ENCODE results near the gene WDFY2.

Gene WDFY2

GRCh38 chr13:51771418-51772104 lies 187.3 kb downstream of the WDFY2 start:
- Histone ChIP-seq H3K9me3 (ENCODE audit: insufficient read depth, low read length, severe bottlenecking) (no peaks in the 10 kb centered on the region), H3K79me2 (ENCODE audit: insufficient read depth, low read length) (no peaks in the 10 kb centered on the region), H3K36me3 (ENCODE audit: insufficient read depth, low read length) (no peaks in the 10 kb centered on the region), H2AFZ (ENCODE audit: low read depth, low read length) (no peak overlapping the region), H4K20me1 (ENCODE audit: insufficient read depth, low read length) (no peaks in the 10 kb centered on the region), H3K27me3 (ENCODE audit: insufficient read depth, low read length, poor library complexity) (no peaks in the 10 kb centered on the region), H3K4me3 (ENCODE audit: low read depth in 1 of 2, low read length in 2 of 2) (no peak overlapping the region), H3K4me1 (ENCODE audit: insufficient read depth, low read length) (no peaks in the 10 kb centered on the region), H3K4me2 (ENCODE audit: insufficient read depth, low read length) (no peak overlapping the region), H3K27ac (ENCODE audit: low read length) (no peak overlapping the region), H3K9ac (ENCODE audit: low read depth, low read length) (no peak overlapping the region)
- DNase-seq: no peak
- TF ChIP-seq EZH2 (IDR thresholded peaks at IDR 0.05; ENCODE audit: borderline replicate concordance, low read depth, low read length, severe bottlenecking) (no peak), CTCF (IDR thresholded peaks at IDR 0.05; ENCODE audit: borderline replicate concordance, extremely low read depth, low read length, poor library complexity, severe bottlenecking) (no peak)
- no peak for ATAC-seq (ENCODE audit: insufficient read depth, low read depth)

GRCh38 chr13:51772105-51772455 lies 187.8 kb downstream of the WDFY2 start:
- H3K9ac ChIP-seq (ENCODE audit: low read depth, low read length): no peak overlapping the region
- H4K20me1 ChIP-seq (ENCODE audit: insufficient read depth, low read length): no peaks in the 10 kb centered on the region
- H3K79me2 ChIP-seq (ENCODE audit: insufficient read depth, low read length): no peaks in the 10 kb centered on the region
- no peaks in the 10 kb centered on the region for H3K9me3 ChIP-seq (ENCODE audit: insufficient read depth, low read length, severe bottlenecking)
- H3K4me1 ChIP-seq (ENCODE audit: insufficient read depth, low read length): no peaks in the 10 kb centered on the region
- H3K4me3 ChIP-seq (ENCODE audit: low read depth in 1 of 2, low read length in 2 of 2): no peak overlapping the region
- no peak for ATAC-seq (ENCODE audit: insufficient read depth, low read depth)
- TF ChIP-seq EZH2 (IDR thresholded peaks at IDR 0.05; ENCODE audit: borderline replicate concordance, low read depth, low read length, severe bottlenecking) (no peak), CTCF (IDR thresholded peaks at IDR 0.05; ENCODE audit: borderline replicate concordance, extremely low read depth, low read length, poor library complexity, severe bottlenecking) (no peak)
- H3K27me3 ChIP-seq (ENCODE audit: insufficient read depth, low read length, poor library complexity): no peaks in the 10 kb centered on the region
- DNase-seq: no peak
- H2AFZ ChIP-seq (ENCODE audit: low read depth, low read length): no peak overlapping the region
- no peaks in the 10 kb centered on the region for H3K36me3 ChIP-seq (ENCODE audit: insufficient read depth, low read length)
- no peak overlapping the region for H3K4me2 ChIP-seq (ENCODE audit: insufficient read depth, low read length)
- H3K27ac ChIP-seq (ENCODE audit: low read length): no peak overlapping the region

GRCh38 chr13:51772781-51773180 lies 188.5 kb downstream of the WDFY2 start:
- no peak for ATAC-seq (ENCODE audit: insufficient read depth, low read depth)
- H3K36me3 ChIP-seq (ENCODE audit: insufficient read depth, low read length): no peaks in the 10 kb centered on the region
- H3K79me2 ChIP-seq (ENCODE audit: insufficient read depth, low read length): no peaks in the 10 kb centered on the region
- H3K4me1 ChIP-seq (ENCODE audit: insufficient read depth, low read length): no peaks in the 10 kb centered on the region
- H4K20me1 ChIP-seq (ENCODE audit: insufficient read depth, low read length): no peaks in the 10 kb centered on the region
- H3K27ac ChIP-seq (ENCODE audit: low read length): no peak overlapping the region
- H3K9me3 ChIP-seq (ENCODE audit: insufficient read depth, low read length, severe bottlenecking): no peaks in the 10 kb centered on the region
- no peak overlapping the region for H3K9ac ChIP-seq (ENCODE audit: low read depth, low read length)
- no peak for DNase-seq
- no peak overlapping the region for H2AFZ ChIP-seq (ENCODE audit: low read depth, low read length)
- no peaks in the 10 kb centered on the region for H3K27me3 ChIP-seq (ENCODE audit: insufficient read depth, low read length, poor library complexity)
- no peak for TF ChIP-seq CTCF (IDR thresholded peaks at IDR 0.05; ENCODE audit: borderline replicate concordance, extremely low read depth, low read length, poor library complexity, severe bottlenecking)
- TF ChIP-seq EZH2 (IDR thresholded peaks at IDR 0.05; ENCODE audit: borderline replicate concordance, low read depth, low read length, severe bottlenecking): no peak
- no peak overlapping the region for H3K4me3 ChIP-seq (ENCODE audit: low read depth in 1 of 2, low read length in 2 of 2)
- no peak overlapping the region for H3K4me2 ChIP-seq (ENCODE audit: insufficient read depth, low read length)
